Activated CD4-positive, alpha-beta T cell treated with anti-CD3 and anti-CD28 coated beads, Interleukin-2, Interleukin-4, amounts not matched to agents 100 ng/mL and 50 ng/mL, durations not matched to agents 16 hours and 8 hours (primary cell): ENCODE measurements around the gene MRPL58.
"Not testable (repeated sequence)": the region's sequence is repeated elsewhere in the genome, so short reads cannot be mapped to it uniquely, and the experiment has no call there.

Source experiments
- DNase-seq: peaks from one replicate; pipeline ENCODE4 v3.0.0-alpha.2; 2020; ENCODE audit warnings: low spot score

The MRPL58 gene

GRCh38 chr17:74987418-74987908 is 25.0 kb upstream of the MRPL58 start, which contains the start of gene CDR2L:
Gene CDR2L (plus strand): TSS chr17:74987632. CDS start chr17:74988044, 412 bp downstream.
- DNase-seq, result peak; percentile 86

- DNase-seq, result no peak
Observed at GRCh38 chr17:74987909-74988711, 24.4 kb upstream of the MRPL58 start.

- DNase-seq, result no peak
Observed at GRCh38 chr17:74990581-74991105, 21.8 kb upstream of the MRPL58 start.

GRCh38 chr17:74992223-74992622 is 20.2 kb upstream of the MRPL58 start:
- DNase-seq, result no peak

- DNase-seq, result no peak
Observed at GRCh38 chr17:74994440-74994839, 18.0 kb upstream of the MRPL58 start.

GRCh38 chr17:74995847-74996246 is 16.6 kb upstream of the MRPL58 start:
- no peak for DNase-seq

- DNase-seq, result no peak
Observed at GRCh38 chr17:74998783-74999182, 13.7 kb upstream of the MRPL58 start.

- no peak for DNase-seq
Observed at GRCh38 chr17:74999523-74999922, 12.9 kb upstream of the MRPL58 start.

GRCh38 chr17:75001915-75002843 is 10.3 kb upstream of the MRPL58 start:
- no peak for DNase-seq

GRCh38 chr17:75003070-75003956 is 9.2 kb upstream of the MRPL58 start:
- DNase-seq, result no peak

- DNase-seq, result no peak
Observed at GRCh38 chr17:75003957-75004355, 8.5 kb upstream of the MRPL58 start.

GRCh38 chr17:75004371-75004770 is 8.1 kb upstream of the MRPL58 start:
- DNase-seq, result no peak

- no peak for DNase-seq
Observed at GRCh38 chr17:75005291-75005690, 7.2 kb upstream of the MRPL58 start.

- not testable (repeated sequence) for DNase-seq
Observed at GRCh38 chr17:75006084-75006483, 6.4 kb upstream of the MRPL58 start.

- DNase-seq, result no peak
Observed at GRCh38 chr17:75006653-75007052, 5.8 kb upstream of the MRPL58 start.

- no peak for DNase-seq
Observed at GRCh38 chr17:75008373-75008772, 4.1 kb upstream of the MRPL58 start.

- DNase-seq, result no peak
Observed at GRCh38 chr17:75009139-75009724, 3.2 kb upstream of the MRPL58 start.

- DNase-seq, result no peak
Observed at GRCh38 chr17:75010683-75011400, 1.6 kb upstream of the MRPL58 start.

GRCh38 chr17:75011401-75012095 is 922 bp upstream of the MRPL58 start:
- DNase-seq, result no peak

GRCh38 chr17:75012096-75012345 is 449 bp upstream of the MRPL58 start:
- DNase-seq, result no peak
